CD14-positive monocyte (primary cell): ENCODE measurements around the gene RAB3GAP2. TPM values are rescaled to one million over a fixed set of nuclear protein-coding genes. Genes with fewer than 3 reads are reported as not detected.

Experiments used
- DNase-seq, 3 donors: peaks; one replicate each; pipeline ENCODE4 v3.0.0-alpha.2; 2011 to 2022
- H2AFZ ChIP-seq: 2 replicates; pipeline ENCODE4 v1.6.0; 2012; ENCODE audit warnings: mild to moderate bottlenecking, low read depth, low read length, inconsistent platforms; ENCODE audit not compliant: insufficient read depth, poor library complexity, severe bottlenecking
- H3K27ac ChIP-seq, 2 donors: 1 replicate in 1 of 2; 2 replicates in 1 of 2; pipeline ENCODE4 v1.5.1; 2012 to 2013; ENCODE audit warnings: low read length in 2 of 2, control low read depth in 1 of 2, inconsistent platforms in 1 of 2, low read depth in 1 of 2, mild to moderate bottlenecking in 1 of 2
- H3K27me3 ChIP-seq, 2 donors: one replicate each; pipeline versions ENCODE4 v1.6.0 to v1.6.1; 2011 to 2013; ENCODE audit warnings: low read length in 2 of 2; ENCODE audit not compliant: control insufficient read depth in 2 of 2, insufficient read depth in 2 of 2
- H3K36me3 ChIP-seq, 2 donors: replicated peaks in 1 of 2; 1 replicate in 1 of 2; 2 replicates in 1 of 2; pipeline versions ENCODE4 v1.5.1 to v1.6.1; 2012 to 2013; ENCODE audit warnings: low read length in 2 of 2, control low read depth in 1 of 2, inconsistent platforms in 1 of 2, mild to moderate bottlenecking in 1 of 2; ENCODE audit not compliant: insufficient read depth in 2 of 2, control insufficient read depth in 1 of 2
- H3K4me1 ChIP-seq, 2 donors: 1 replicate in 1 of 2; 2 replicates in 1 of 2; pipeline versions ENCODE4 v1.5.1 to v1.6.1; 2012 to 2013; ENCODE audit warnings: low read length in 2 of 2, control low read depth in 1 of 2, inconsistent platforms in 1 of 2, mild to moderate bottlenecking in 1 of 2, moderate library complexity in 1 of 2; ENCODE audit not compliant: insufficient read depth in 2 of 2, control insufficient read depth in 1 of 2
- H3K4me2 ChIP-seq: replicated peaks from 2 replicates; pipeline ENCODE3; 2012; ENCODE audit warnings: low read length, moderate library complexity, mild to moderate bottlenecking; ENCODE audit not compliant: poor library complexity, severe bottlenecking; ENCODE audit errors: extremely low read depth
- H3K4me3 ChIP-seq, 3 experiments: fragments of 200-600 bp in 1 of 3; sonication (generic) in 1 of 3; replicated peaks in 1 of 3; 1 replicate in 2 of 3; 2 replicates in 1 of 3; pipeline ENCODE4 v1.5.1; 2011 to 2013; ENCODE audit warnings: low read length in 3 of 3, mild to moderate bottlenecking in 3 of 3, control low read depth in 2 of 3, low read depth in 2 of 3, inconsistent platforms in 1 of 3, moderate library complexity in 1 of 3
- H3K79me2 ChIP-seq: 2 replicates; pipeline ENCODE4 v1.6.0; 2012; ENCODE audit warnings: mild to moderate bottlenecking, control low read depth, inconsistent platforms, low read length, moderate library complexity; ENCODE audit not compliant: insufficient read depth
- H3K9ac ChIP-seq: 2 replicates; pipeline ENCODE4 v1.6.0; 2017; ENCODE audit warnings: low read length, mild to moderate bottlenecking; ENCODE audit not compliant: insufficient read depth, poor library complexity, severe bottlenecking
- H3K9me3 ChIP-seq, 2 donors: replicated peaks in 1 of 2; 1 replicate in 1 of 2; 2 replicates in 1 of 2; pipeline versions ENCODE4 v1.5.1 to v1.6.1; 2012 to 2013; ENCODE audit warnings: low read length in 2 of 2, control low read depth in 1 of 2; ENCODE audit not compliant: control insufficient read depth in 1 of 2, insufficient read depth in 1 of 2
- H4K20me1 ChIP-seq: 2 replicates; pipeline ENCODE4 v1.6.0; 2012; ENCODE audit warnings: mild to moderate bottlenecking, low read length, control low read depth, moderate library complexity; ENCODE audit not compliant: insufficient read depth
- H3K27ac Mint-ChIP-seq, 7 donors: one replicate each; pipeline ENCODE4 v1.8.0; 2020; ENCODE audit warnings: mild to moderate bottlenecking in 7 of 7, mixed read lengths in 7 of 7, moderate library complexity in 6 of 7, inconsistent platforms in 2 of 7
- H3K27me3 Mint-ChIP-seq, 3 donors: one replicate each; pipeline ENCODE4 v1.8.0; 2021 to 2022; ENCODE audit warnings: low read depth in 3 of 3, mild to moderate bottlenecking in 3 of 3, mixed read lengths in 3 of 3, moderate library complexity in 3 of 3, inconsistent platforms in 1 of 3
- H3K36me3 Mint-ChIP-seq, 2 donors: one replicate each; pipeline ENCODE4 v1.8.0; 2020; ENCODE audit warnings: mixed read lengths in 2 of 2, inconsistent platforms in 1 of 2, mild to moderate bottlenecking in 1 of 2
- H3K4me1 Mint-ChIP-seq: one replicate; pipeline ENCODE4 v1.8.0; 2020; ENCODE audit warnings: mild to moderate bottlenecking, mixed read lengths
- H3K4me3 Mint-ChIP-seq, 2 donors: one replicate each; pipeline ENCODE4 v1.8.0; 2020; ENCODE audit warnings: mild to moderate bottlenecking in 2 of 2, mixed read lengths in 2 of 2, moderate library complexity in 1 of 2
- H3K9me3 Mint-ChIP-seq, 7 donors: one replicate each; pipeline ENCODE4 v1.8.0; 2020 to 2022; ENCODE audit warnings: mixed read lengths in 7 of 7, mild to moderate bottlenecking in 6 of 7, moderate library complexity in 6 of 7, inconsistent platforms in 2 of 7
- WGBS: methylation state at CpG from one replicate; pipeline ENCODE4 v1.1.5; 2013; ENCODE audit warnings: missing lambda C conversion rate; ENCODE audit not compliant: insufficient coverage; 5-methylcytosine and 5-hydroxymethylcytosine counted together
- intact Hi-C, 2 donors: fragments of 100-400 bp; cut with micrococcal nuclease; formaldehyde crosslinking; loops; one replicate each; pipeline versions ENCODE4 v1.15.0 to v1.15.1; 2023
- polyA plus RNA-seq, 3 donors: library from polyadenylated mRNA; depleted of rRNA in 1 of 3; unstranded in 2 of 3; stranded (reverse) in 1 of 3; fragments of 300-500 nt in 2 of 3; fragments of >200 nt in 1 of 3; fragmentation: Illumina TruSeq in 2 of 3; gene quantifications; 1 replicate in 2 of 3; 2 replicates in 1 of 3; pipeline ENCODE4 v1.2.3, GENCODE V29; 2012 to 2021
- TF ChIP-seq, protein P1 (sequence below): fragments of 200-600 bp; IDR thresholded peaks from one replicate; pipeline ENCODE4 v1.8.0; 2022; ENCODE audit warnings: antibody characterized with exemption, mild to moderate bottlenecking

Gene RAB3GAP2
- polyA plus RNA-seq, 3 donors = 9.8 to 12.1 (median 11.6) TPM

DNA sequence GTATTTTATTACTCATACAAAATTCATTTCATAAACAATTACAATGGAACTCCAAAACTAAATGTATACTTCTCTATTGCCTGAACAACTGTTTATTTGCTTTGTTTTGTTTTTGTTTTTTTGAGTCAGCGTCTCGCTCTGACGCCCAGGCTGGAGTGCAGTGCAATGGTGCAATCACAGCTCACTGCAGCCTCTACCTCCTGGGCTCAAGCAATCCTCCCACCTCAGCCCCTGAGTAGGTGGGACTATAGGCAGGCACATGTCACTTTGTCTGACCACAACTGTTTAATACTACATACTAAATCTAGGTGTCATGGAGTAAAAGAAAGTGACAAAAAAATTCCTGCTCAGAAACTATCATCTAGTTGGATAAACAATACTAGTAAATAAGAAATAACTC is 49.3 kb downstream of the RAB3GAP2 start:
- Histone ChIP-seq H3K79me2 (peaks cover 13% of the 10 kb centered on the region), H3K4me3 (no peak overlapping the region), H3K4me1 (no peaks in the 10 kb centered on the region), H3K27ac (no peak overlapping the region), H4K20me1 (peaks cover 28% of the 10 kb centered on the region), H3K9ac (no peak overlapping the region), H3K27me3 (no peaks in the 10 kb centered on the region), H3K9me3 (no peaks in the 10 kb centered on the region), H2AFZ (no peak overlapping the region), H3K4me2 (no peak overlapping the region), H3K36me3 (peaks cover 9 to 26% of the 10 kb centered on the region in 2 donors)
- Mint-ChIP-seq H3K27me3 (peaks cover 0 to 2% (median 0%) of the 10 kb centered on the region in 3 donors), H3K4me3 (no peak overlapping the region), H3K36me3 (peaks cover 20 to 24% of the 10 kb centered on the region in 2 donors), H3K27ac (peak overlapping the region in 2 of 7 donors; percentile 50 to 58), H3K4me1 (peaks cover 3% of the 10 kb centered on the region), H3K9me3 (no peaks in the 10 kb centered on the region)
- TF ChIP-seq, protein P1, sequence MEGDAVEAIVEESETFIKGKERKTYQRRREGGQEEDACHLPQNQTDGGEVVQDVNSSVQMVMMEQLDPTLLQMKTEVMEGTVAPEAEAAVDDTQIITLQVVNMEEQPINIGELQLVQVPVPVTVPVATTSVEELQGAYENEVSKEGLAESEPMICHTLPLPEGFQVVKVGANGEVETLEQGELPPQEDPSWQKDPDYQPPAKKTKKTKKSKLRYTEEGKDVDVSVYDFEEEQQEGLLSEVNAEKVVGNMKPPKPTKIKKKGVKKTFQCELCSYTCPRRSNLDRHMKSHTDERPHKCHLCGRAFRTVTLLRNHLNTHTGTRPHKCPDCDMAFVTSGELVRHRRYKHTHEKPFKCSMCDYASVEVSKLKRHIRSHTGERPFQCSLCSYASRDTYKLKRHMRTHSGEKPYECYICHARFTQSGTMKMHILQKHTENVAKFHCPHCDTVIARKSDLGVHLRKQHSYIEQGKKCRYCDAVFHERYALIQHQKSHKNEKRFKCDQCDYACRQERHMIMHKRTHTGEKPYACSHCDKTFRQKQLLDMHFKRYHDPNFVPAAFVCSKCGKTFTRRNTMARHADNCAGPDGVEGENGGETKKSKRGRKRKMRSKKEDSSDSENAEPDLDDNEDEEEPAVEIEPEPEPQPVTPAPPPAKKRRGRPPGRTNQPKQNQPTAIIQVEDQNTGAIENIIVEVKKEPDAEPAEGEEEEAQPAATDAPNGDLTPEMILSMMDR = no peak
- WGBS = no CpG with 5 or more reads among the region's 3 CpGs
- no peak for DNase-seq
- intact Hi-C loops = no loop called here

DNA sequence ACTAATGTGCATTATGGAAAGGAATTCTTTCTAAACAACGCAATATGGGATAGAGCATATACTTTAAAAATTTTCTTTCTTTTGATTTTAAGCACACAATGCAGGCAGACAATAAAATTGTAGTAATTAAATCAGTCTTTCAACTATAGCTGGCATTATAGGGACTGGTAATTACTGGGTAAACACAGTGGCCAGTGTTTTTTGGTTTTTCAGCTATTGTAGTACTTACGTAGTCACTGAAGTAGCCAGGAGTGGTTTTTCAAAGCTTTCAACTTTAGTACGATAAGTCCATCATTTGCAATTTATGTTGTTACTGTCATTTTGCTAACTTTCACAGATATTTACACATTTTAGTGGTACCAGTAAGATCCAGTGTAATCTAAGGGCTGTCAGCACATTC is 50.6 kb downstream of the RAB3GAP2 start:
- Histone ChIP-seq H3K9ac (no peak overlapping the region), H3K27me3 (no peaks in the 10 kb centered on the region)
- no peak overlapping the region for H3K4me3 Mint-ChIP-seq

More for the DNA sequence above, 50.6 kb downstream of the RAB3GAP2 start:
- intact Hi-C loops = no loop called here
- peaks cover 7 to 13% of the 10 kb centered on the region in 2 donors for H3K36me3 ChIP-seq
- H3K36me3 Mint-ChIP-seq = peaks cover 9 to 11% of the 10 kb centered on the region in 2 donors
- TF ChIP-seq, protein P1 = no peak
- no CpG with 5 or more reads among the region's 3 CpGs for WGBS
- no peaks in the 10 kb centered on the region for H3K4me1 ChIP-seq
- H3K9me3 ChIP-seq = no peaks in the 10 kb centered on the region
- peaks cover 40% of the 10 kb centered on the region for H4K20me1 ChIP-seq
- no peak overlapping the region for H3K4me3 ChIP-seq
- no peak for DNase-seq
- H3K27ac ChIP-seq = peak overlapping the region in 1 of 2 donors; percentile 23
- peaks cover 0 to 2% (median 0%) of the 10 kb centered on the region in 3 donors for H3K27me3 Mint-ChIP-seq
- peaks cover 3% of the 10 kb centered on the region for H3K4me1 Mint-ChIP-seq
- H3K79me2 ChIP-seq = peaks cover 13% of the 10 kb centered on the region
- H3K9me3 Mint-ChIP-seq = no peaks in the 10 kb centered on the region
- no peak overlapping the region for H3K27ac Mint-ChIP-seq
- H2AFZ ChIP-seq = no peak overlapping the region
- no peak overlapping the region for H3K4me2 ChIP-seq
